ENCODE results near the gene LILRB2.

- TF ChIP-seq CTCF (IDR thresholded peaks at IDR 0.05) (no peak), POLR2A (IDR thresholded peaks at IDR 0.05) (no peak)
These were observed 48.7 kb upstream of the LILRB2 start for GRCh38 chr19:54329476-54330165.

Data from right lobe of liver (tissue), 4 donors.